Mucosa of stomach (tissue), 1 donor: Measurements from ENCODE around the gene NDUFS8.
"Not testable (repeated sequence)": the region's sequence is repeated elsewhere in the genome, so short reads cannot be mapped to it uniquely, and the experiment has no call there.

Source experiments
- H3K27me3 ChIP-seq: one replicate; pipeline ENCODE4 v1.7.0; 2013; ENCODE audit warnings: mild to moderate bottlenecking, low read length; ENCODE audit not compliant: control insufficient read depth, insufficient read depth
- H3K36me3 ChIP-seq: one replicate; pipeline ENCODE4 v1.7.0; 2013; ENCODE audit warnings: low read length; ENCODE audit not compliant: control insufficient read depth, insufficient read depth
- H3K4me1 ChIP-seq: one replicate; pipeline ENCODE4 v1.7.0; 2013; ENCODE audit warnings: mild to moderate bottlenecking, low read length; ENCODE audit not compliant: control insufficient read depth, insufficient read depth
- H3K4me3 ChIP-seq: one replicate; pipeline ENCODE4 v1.7.0; 2013; ENCODE audit warnings: low read length
- H3K9ac ChIP-seq: one replicate; pipeline ENCODE4 v1.7.0; 2013; ENCODE audit warnings: mild to moderate bottlenecking, low read length, moderate library complexity
- H3K9me3 ChIP-seq: one replicate; pipeline ENCODE4 v1.7.0; 2013; ENCODE audit warnings: mild to moderate bottlenecking, low read length, moderate library complexity; ENCODE audit not compliant: control insufficient read depth
- donor health status: Pancreatic carcinoma.

The NDUFS8 gene

DNA sequence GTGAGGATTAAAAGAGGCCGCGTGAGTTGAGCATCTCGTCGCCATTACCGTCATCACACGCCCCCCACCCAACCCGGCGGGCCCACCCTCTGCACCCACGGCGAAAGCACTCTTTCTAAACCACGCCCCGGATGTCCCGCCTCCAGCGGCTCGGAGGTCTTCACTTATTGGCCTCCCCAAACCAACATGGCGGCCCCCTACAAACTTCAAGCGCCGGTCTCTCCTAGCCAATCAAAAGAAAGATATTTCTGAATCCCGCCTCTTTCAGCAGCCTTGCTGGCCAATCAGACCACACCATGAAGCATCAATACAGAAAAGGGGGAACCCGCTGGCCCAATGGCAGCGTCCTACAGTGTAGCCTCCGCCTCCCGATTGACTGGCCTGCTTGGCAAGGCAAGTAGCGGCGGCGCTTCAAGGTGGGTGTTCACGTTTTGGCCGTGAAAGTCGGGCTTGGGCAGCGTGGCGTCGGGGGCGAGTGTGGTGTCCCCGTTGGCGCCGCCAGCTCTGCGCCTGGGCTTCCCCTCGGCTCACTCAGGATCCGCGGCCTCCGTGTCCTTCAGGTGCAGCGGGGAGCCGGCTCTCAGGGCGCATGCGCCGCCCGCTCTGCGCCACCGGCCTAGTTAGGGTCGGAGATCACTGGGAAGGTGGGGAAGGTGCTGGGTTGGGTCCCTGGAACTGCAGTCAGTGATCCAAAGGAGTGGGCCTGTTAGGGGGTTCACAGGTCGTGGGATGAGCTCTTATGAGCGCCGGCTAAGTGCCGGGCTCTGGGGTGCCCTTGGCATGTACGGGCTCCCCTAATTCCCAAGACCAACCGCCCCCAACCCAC lies at the start of gene NDUFS8:
NDUFS8 (plus strand) TSS at position 364 of the 826 bp plus-strand sequence. CDS start 1,471 bp downstream, outside the sequence.
- Histone ChIP-seq H3K4me1 (peaks cover 29% of the 10 kb centered on the region), H3K9ac (peak within 1 kb of the TSS; percentile 94), H3K9me3 (no peaks in the 10 kb centered on the region), H3K36me3 (peaks cover 9% of the 10 kb centered on the region), H3K4me3 (peak within 1 kb of the TSS; percentile 99), H3K27me3 (no peaks in the 10 kb centered on the region)

DNA sequence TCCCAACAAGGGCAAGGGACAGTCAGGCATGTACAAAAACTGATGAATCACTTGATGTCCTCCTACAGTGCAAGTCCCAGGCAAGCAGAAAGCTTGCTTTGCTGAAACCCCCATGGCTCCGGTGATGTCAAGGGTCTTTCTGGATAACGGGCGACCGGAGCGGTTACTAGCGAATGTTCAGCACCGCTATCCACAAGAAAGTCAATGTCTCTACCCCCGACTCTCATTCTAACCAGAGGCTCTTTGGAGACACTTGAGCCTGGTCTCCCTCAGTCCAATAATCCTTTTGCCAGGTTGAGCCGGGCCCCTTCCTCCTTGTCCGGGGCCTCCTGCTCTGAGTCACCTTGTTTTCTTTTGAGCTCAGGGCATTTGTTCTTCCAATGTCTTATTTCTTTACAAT lies 49.3 kb upstream of the NDUFS8 start:
- H3K4me3 ChIP-seq, H3K9ac ChIP-seq, H3K27me3 ChIP-seq: not testable (repeated sequence)

DNA sequence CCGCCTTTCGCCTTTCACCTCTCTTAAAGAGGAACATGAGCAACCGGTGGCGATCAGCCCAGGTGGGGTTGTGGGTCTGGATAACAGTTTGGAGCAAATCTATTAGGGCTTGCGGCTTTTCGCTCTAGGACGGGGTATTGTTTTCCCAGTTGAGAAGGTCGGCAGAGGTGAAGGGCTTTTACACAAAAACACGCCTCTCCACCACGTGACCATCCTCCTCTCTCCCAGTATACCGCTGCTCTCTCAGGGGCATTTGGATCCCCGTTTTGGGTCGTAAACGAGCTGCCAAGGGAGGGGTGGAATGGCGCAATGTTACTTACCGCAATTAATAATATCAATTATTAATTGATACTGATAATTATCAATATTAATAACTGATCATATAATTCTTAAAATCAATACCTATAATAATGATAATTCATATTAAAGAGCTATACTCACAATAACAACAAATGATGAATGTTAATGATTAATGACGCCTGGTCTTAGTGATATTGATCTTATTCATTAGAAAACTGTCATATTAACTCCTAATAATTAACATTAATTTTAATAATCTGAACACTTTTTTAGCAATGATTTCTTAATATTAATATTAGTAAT lies 48.1 kb upstream of the NDUFS8 start:
- H3K4me3 ChIP-seq, H3K27me3 ChIP-seq, H3K9me3 ChIP-seq, H3K36me3 ChIP-seq, H3K9ac ChIP-seq: not testable (repeated sequence)
- peaks cover 10% of the 10 kb centered on the region for H3K4me1 ChIP-seq

More for the DNA sequence above, 49.3 kb upstream of the NDUFS8 start:
- not testable (repeated sequence) for H3K9me3 ChIP-seq, H3K36me3 ChIP-seq
- H3K4me1 ChIP-seq: peaks cover 10% of the 10 kb centered on the region

DNA sequence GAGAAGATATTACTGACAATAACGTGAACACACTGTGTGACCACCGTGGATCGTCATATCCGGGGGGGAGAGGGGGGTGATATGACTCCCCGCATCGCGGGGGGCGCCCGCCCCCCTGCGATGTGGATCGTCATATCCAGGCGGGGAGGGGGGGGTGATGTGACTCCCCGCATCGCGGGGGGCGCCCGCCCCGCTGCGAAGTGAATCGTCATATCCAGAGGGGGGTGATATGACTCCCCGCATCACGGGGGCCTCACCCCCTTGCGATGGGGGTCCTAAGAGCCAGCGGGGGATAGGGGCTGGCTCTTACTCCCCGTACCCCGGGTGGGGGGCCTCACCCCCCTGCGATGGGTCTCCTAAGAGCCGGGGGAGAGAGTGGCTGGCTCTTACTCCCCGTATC lies 46.5 kb upstream of the NDUFS8 start:
- no peaks in the 10 kb centered on the region for H3K36me3 ChIP-seq
- H3K9ac ChIP-seq: no peak overlapping the region
- H3K27me3 ChIP-seq: no peaks in the 10 kb centered on the region
- no peak overlapping the region for H3K4me3 ChIP-seq
- H3K4me1 ChIP-seq: peaks cover 6% of the 10 kb centered on the region
- H3K9me3 ChIP-seq: no peaks in the 10 kb centered on the region

DNA sequence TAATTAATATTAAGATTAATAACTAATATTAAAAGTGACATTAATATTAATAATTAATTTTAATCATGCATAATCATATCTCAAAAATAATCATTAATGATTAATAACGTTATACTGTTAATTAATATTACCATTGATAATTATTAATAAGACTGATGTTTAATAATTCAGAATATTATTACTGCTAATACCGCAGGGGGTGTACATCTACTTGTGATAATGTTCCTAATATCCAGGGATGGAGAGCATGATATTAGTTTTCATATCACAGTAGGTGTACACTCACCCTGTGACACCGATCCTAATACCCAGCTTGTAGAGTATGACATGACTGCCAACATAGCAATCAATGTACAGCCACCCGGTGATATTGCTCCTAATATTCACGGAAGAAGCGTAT lies 45.2 kb upstream of the NDUFS8 start:
- H3K4me3 ChIP-seq: not testable (repeated sequence)

DNA sequence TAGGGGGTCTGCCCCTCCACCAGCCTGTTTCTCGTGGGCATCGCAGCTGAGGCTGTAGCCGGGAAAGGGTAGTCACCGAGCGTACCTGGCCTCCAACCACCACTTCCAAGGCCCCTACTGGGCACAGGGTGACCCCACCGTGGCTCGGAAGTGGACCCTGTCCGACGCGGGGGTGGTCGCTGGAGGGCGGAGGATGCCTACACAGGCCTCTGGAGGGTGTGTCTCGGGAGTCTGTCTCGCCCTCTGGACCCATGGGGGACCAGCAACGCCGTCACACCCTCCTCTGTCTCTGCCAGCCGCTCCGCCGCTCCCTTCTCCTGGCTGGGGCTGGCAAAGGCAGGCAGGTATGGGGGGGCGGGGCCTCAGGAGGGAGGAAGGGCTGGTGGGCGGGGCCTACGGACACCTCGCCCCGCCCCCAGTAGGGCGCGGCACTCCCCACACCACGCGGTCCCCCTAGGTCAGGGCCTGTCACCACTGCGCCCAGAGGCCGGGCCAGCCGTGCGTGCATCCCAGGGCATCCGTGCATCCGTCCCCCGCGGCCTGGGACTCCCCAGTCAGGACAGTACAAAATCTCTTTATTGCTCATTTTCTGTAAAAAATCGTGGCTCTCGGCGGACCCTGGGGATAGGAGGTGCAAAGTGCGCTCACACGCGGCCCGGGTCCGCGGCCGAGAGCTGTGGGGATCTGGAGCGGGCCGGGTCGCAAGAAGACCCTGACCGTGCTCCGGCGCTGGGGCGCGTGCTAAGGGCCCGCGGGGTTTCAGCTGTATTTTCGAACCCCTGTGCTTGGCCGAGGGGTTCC lies 39.7 kb upstream of the NDUFS8 start:
- H3K27me3 ChIP-seq, H3K4me3 ChIP-seq, H3K4me1 ChIP-seq, H3K9ac ChIP-seq, H3K36me3 ChIP-seq, H3K9me3 ChIP-seq: not testable (repeated sequence)

More for the DNA sequence above, 45.2 kb upstream of the NDUFS8 start:
- not testable (repeated sequence) for H3K9me3 ChIP-seq, H3K36me3 ChIP-seq, H3K4me1 ChIP-seq, H3K9ac ChIP-seq, H3K27me3 ChIP-seq

DNA sequence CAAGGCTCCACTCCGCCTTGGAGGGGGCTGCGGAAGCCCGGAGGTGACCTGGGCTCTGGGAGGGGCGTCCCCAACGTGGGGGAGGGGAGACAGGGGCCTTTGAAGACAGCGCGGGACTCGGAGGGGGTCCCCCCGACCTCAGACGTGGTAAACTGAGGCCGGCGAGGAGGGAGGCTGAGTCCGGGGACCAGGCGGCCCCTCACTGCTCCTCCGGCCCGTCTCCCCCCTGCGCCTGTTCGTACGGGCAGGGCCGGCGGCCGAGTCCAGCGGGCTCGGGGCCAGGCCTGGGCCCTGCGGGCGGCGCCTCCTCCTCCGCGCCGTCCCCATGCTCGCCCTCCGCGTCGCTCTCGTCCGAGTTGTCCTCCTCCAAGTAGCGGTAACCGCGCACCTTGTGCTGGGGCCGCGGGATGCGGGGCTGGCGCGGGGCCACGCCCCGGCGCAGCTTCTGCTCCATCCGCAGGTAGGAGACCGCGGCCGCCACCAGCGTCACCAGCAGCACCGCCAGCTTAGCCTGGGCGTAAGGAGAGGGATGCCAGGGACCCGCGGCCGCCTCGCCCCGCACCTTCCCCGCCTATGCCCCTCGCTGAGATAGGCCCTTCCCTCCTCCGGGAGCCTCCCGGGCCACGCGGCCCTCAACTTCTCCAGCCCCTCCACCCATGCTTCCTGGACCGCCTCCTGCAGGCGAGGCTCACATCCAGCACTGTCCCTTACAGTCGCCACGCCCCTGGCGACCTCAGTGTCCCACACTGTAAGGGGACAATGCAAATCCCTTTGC lies 38.9 kb upstream of the NDUFS8 start:
- not testable (repeated sequence) for H3K36me3 ChIP-seq, H3K27me3 ChIP-seq, H3K4me3 ChIP-seq, H3K9me3 ChIP-seq, H3K9ac ChIP-seq, H3K4me1 ChIP-seq

DNA sequence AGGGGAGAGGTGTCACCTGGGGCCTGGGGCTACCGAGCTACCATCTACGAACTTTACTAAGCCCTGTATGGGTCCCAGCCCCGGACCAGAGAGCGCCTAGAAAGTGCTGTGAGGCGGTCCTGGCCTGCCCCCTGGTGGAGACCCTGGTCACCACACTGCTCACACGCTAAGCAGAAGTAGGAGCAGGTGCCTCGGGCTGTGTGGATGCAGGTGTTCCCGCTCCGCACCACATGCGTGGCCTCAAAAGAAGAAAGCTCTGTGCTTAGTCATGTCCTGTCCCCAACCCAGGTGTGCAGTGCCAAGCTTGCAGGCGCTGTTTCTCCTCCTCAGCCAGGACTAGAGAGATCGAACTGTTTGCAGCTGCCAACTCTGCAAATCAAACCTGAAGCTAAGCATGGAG lies 36.7 kb upstream of the NDUFS8 start:
- H3K4me3 ChIP-seq, H3K36me3 ChIP-seq, H3K9ac ChIP-seq, H3K27me3 ChIP-seq, H3K9me3 ChIP-seq: not testable (repeated sequence)
- H3K4me1 ChIP-seq: peaks cover 17% of the 10 kb centered on the region

DNA sequence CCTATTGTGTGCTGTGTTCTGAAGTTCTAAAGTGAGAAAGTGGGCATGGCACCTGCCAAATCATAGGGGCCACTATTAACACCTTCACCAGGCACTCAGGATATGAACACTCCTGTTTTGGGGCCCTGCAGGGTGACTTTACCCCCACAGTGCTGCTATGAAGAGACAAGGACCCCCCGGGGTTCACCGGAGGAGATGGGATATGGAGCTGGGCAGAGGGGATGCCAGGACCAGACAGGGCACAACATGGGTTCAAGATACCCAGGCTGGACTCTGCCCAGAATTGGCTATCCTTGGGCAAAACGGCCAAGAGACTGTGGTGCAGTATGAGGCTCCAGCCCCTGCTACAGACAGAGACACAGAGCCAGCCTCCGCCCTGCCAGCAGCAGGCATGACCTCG lies 36.1 kb upstream of the NDUFS8 start:
- not testable (repeated sequence) for H3K9me3 ChIP-seq, H3K4me3 ChIP-seq, H3K36me3 ChIP-seq, H3K9ac ChIP-seq, H3K27me3 ChIP-seq
- peaks cover 17% of the 10 kb centered on the region for H3K4me1 ChIP-seq

DNA sequence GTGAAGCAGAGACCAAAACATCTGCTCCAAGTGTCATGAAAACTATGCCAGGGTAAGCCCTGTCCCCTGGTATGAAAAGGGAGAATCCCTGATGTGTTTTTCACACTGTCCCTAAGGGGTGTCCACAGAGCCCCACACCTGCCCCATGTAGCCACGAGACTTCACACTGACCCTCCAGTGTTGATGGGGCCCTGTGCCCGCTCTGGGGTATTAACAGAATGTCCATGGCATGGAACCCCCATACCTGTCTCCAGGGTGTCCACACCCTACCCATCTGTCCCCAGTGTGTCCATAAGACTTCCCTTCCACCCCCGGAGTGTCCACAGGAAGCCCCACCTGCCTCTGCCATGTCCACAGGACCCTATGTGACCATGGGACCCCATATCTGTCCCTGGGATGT lies 35.4 kb upstream of the NDUFS8 start:
- not testable (repeated sequence) for H3K9me3 ChIP-seq, H3K4me3 ChIP-seq, H3K36me3 ChIP-seq, H3K27me3 ChIP-seq, H3K9ac ChIP-seq
- peaks cover 17% of the 10 kb centered on the region for H3K4me1 ChIP-seq

DNA sequence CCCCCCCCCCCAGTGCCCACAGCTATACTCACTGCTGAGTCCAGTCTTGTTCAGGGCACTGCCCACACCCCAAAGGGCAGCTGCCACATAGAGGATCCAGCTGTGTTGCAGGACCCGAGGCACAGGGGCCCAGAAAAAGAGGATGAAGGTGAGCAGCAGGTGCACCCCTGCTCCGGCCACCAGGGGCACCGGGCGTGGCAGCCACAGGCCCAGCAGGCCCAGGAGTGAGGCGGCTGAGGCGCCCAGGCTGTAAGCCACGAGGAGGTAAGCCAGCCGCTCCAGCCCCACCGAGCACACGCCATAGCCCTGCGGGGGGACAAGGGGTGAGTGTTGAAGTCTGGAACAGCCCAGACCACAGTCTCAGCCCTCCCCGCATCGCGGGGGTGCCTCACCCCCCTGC lies 34.9 kb upstream of the NDUFS8 start:
- not testable (repeated sequence) for H3K9ac ChIP-seq, H3K36me3 ChIP-seq, H3K4me3 ChIP-seq, H3K27me3 ChIP-seq, H3K9me3 ChIP-seq
- H3K4me1 ChIP-seq: peaks cover 17% of the 10 kb centered on the region

DNA sequence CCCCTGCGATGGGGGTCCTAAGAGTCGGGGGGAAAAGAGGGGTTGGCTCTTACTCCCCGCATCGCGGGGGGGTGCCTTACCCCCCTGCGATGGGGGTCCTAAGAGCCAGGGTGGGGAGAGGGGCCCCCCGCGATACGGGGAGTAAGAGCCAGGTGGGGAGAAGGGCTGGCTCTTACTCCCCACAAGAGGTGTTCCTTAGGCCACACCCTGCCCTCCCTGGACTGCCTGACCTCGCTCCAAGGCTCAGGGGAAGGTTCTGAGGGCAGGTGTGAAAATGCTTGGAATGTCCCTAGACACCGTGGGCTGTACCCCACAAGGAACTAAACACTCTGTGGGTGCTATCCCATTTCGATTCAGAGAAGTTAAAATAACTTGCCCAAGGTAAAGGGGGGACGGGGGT lies 34.4 kb upstream of the NDUFS8 start:
- no peaks in the 10 kb centered on the region for H3K36me3 ChIP-seq
- H3K4me3 ChIP-seq: no peak overlapping the region
- H3K9me3 ChIP-seq: no peaks in the 10 kb centered on the region
- H3K27me3 ChIP-seq: no peaks in the 10 kb centered on the region
- H3K9ac ChIP-seq: no peak overlapping the region
- H3K4me1 ChIP-seq: peaks cover 14% of the 10 kb centered on the region
